AG04449 (cell line): ENCODE measurements around the gene PLA2G4F.

Experiments
- CTCF ChIA-PET: fragments of 350-600 bp; formaldehyde crosslinking; extraction: SDS; loops from one replicate; lab custom pipeline; 2021; ENCODE audit warnings: antibody characterized with exemption; lab: Yijun Ruan, JAX
- POLR2A ChIA-PET: fragments of 400-600, 350-600 bp; formaldehyde crosslinking; extraction: SDS; loops from one replicate; lab custom pipeline; 2020; ENCODE audit warnings: antibody characterized with exemption, inconsistent platforms; lab: Yijun Ruan, JAX
- DNase-seq: peaks from one replicate; pipeline ENCODE4 v3.0.0-alpha.2; 2010; ENCODE audit warnings: low read depth, low spot score
- H3K4me3 ChIP-seq: 2 replicates; pipeline ENCODE4 v1.5.1; 2011; ENCODE audit warnings: low read depth, mild to moderate bottlenecking, control low read depth, low read length
- TF ChIP-seq, protein P1 (sequence below): IDR thresholded peaks from one replicate; pipeline ENCODE4 v1.5.1; 2011; ENCODE audit warnings: mild to moderate bottlenecking, moderate library complexity, low read length, control low read depth, inconsistent platforms; ENCODE audit not compliant: insufficient read depth; ENCODE audit errors: missing control alignments

PLA2G4F gene

DNA sequence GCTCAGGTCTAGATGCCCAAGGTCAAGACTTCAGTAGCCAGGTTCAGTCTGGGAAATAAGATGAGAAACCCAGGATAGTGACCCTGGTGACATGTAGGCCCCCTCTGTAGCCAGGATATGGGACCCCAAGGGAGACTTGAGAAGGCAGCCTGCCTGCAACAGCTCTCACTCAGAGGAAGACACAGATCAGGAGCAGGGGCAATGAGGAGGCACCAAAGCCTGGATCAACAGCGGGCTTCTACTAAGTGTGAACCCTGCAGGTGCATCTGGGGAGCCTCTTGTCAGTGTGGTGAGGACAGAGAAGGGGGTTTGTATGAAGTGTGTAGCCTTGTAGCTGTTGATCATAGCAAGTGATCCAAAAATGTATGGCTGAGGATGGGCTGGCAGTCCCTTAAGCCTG is 25.4 kb downstream of the PLA2G4F start:
- ChIA-PET CTCF (interaction anchor here (0.6 to 1.9 kb wide), 7 partner anchors 8 to 69 kb away, joined by 3 to 14 read pairs (median 5); no protein-coding TSS in a partner anchor), POLR2A (interaction anchor here (1.0 kb wide), 1 partner anchor 9 kb away, joined by 4 read pairs; no protein-coding TSS in a partner anchor)
- H3K4me3 ChIP-seq: no peak overlapping the region
- TF ChIP-seq, protein P1, sequence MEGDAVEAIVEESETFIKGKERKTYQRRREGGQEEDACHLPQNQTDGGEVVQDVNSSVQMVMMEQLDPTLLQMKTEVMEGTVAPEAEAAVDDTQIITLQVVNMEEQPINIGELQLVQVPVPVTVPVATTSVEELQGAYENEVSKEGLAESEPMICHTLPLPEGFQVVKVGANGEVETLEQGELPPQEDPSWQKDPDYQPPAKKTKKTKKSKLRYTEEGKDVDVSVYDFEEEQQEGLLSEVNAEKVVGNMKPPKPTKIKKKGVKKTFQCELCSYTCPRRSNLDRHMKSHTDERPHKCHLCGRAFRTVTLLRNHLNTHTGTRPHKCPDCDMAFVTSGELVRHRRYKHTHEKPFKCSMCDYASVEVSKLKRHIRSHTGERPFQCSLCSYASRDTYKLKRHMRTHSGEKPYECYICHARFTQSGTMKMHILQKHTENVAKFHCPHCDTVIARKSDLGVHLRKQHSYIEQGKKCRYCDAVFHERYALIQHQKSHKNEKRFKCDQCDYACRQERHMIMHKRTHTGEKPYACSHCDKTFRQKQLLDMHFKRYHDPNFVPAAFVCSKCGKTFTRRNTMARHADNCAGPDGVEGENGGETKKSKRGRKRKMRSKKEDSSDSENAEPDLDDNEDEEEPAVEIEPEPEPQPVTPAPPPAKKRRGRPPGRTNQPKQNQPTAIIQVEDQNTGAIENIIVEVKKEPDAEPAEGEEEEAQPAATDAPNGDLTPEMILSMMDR: no peak
- DNase-seq: no peak

DNA sequence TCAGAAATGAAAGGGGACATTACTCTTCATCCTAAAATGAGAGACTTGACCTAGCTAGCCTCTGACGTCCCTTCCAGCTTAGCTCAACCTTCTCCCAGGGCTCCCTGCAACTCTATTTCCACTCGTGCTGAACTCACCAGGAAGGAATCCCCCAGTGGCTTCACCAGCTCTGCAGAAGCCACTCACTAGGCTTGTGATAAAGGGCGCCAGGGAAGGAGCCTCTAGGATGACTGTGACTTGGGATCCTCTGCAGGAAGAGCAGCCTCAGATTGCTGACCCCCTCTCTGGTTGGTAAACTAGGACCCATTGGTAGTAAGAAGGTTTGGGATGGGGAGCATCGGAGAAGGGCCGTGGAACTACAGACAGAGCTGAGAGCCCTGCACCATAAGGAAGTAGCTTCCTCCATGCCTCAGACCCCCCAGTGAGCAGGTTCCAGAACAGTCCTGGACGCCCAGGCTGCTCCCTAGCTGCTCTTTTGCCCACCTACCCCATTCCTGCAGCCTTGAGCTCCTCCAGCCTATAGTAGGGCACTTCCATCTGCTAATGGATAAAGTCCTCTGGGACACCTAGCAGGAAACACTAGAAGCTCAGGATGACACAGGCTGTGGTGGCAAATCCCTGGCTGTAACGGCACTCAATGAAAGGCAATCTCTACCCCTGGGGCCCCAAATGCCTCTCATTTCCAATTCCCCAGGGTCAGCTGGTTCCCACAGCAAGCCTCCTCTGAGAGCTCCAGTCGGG is 26.0 kb downstream of the PLA2G4F start:
- TF ChIP-seq, protein P1: no peak
- POLR2A ChIA-PET: interaction anchor here (1.0 kb wide), 1 partner anchor 10 kb away, joined by 4 read pairs; no protein-coding TSS in a partner anchor
- CTCF ChIA-PET: interaction anchor here (0.6 to 1.9 kb wide), 8 partner anchors 9 to 69 kb away, joined by 3 to 14 read pairs (median 5); no protein-coding TSS in a partner anchor
- H3K4me3 ChIP-seq: no peak overlapping the region
- no peak for DNase-seq

DNA sequence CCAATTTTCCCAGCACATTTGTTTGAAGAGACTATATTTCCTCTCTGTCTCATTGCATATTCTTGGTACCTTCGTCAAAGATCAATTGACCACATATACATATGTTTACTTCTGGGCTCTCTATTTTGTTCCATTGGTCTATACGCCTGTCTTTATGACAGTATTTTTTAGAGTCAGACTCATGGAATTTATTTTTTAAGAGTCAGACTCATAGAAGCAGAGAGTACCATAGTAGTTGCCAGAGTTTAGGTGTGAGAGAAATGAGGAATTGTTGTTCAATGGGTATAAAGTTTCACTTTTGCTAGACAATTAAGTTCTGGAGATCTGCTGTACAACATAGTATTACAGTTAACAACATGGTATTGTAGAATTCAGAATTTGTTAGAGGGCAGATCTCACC is 27.1 kb downstream of the PLA2G4F start:
- H3K4me3 ChIP-seq: no peak overlapping the region
- TF ChIP-seq, protein P1: no peak
- DNase-seq: no peak
- POLR2A ChIA-PET: no interaction called here
- CTCF ChIA-PET: interaction anchor here (1.0 to 1.9 kb wide), 5 partner anchors 10 to 64 kb away, joined by 3 to 14 read pairs (median 7); no protein-coding TSS in a partner anchor

DNA sequence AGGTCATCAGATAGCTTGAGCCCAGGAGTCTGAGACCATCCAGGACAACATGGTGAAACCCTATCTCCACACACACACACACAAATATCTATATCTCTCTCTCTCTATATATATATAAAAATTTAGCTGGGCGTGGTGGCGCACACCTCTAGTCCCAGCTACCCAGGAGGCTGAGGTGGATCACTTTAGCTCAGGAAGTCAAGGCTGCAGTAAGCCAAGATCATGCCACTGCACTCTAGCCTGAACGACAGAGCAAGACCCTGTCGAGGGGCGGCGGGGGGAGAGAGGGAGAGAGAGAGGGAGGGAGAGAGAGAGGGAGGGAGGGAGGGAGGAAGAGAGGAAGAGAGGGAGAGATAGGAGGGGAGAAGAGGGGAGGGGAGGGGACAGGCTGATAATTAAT is 28.0 kb downstream of the PLA2G4F start:
- ChIA-PET POLR2A (no interaction called here), CTCF (no interaction called here)
- DNase-seq: no peak
- TF ChIP-seq, protein P1: no peak
- H3K4me3 ChIP-seq: no peak overlapping the region

GRCh38 chr15:42123546-42123945 is 32.9 kb downstream of the PLA2G4F start:
- TF ChIP-seq, protein P1: no peak
- POLR2A ChIA-PET: no interaction called here
- CTCF ChIA-PET: interaction anchor here (0.6 to 2.1 kb wide), 2 partner anchors 9 to 14 kb away, joined by 4 to 8 read pairs; no protein-coding TSS in a partner anchor
- DNase-seq: no peak
- no peak overlapping the region for H3K4me3 ChIP-seq

DNA sequence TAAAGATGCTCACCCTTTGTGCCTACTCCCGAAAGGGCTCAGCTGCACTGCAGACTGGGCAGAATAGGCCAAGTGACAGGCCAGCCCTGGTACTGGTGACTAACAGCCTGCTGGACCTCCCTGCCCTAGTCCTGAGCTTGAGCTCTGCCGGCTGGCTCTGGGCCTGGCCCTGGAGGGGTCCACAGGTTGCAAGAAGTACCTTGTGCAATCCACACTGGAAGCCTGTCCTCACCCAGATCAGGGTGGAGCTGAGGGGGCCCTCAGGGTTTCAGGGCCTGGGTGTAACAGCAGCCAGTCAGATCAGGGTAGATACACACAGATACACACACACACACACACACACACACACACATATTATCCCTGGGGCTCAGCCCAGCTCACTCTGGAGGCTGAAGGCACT is 34.8 kb downstream of the PLA2G4F start:
- POLR2A ChIA-PET: no interaction called here
- no peak overlapping the region for H3K4me3 ChIP-seq
- CTCF ChIA-PET: interaction anchor here (2.4 kb wide), 1 partner anchor 17 kb away, joined by 11 read pairs; no protein-coding TSS in a partner anchor
- DNase-seq: no peak
- TF ChIP-seq, protein P1: no peak
